ENCODE measurements around the gene TAL2.

Gene TAL2

GRCh38 chr9:105694848-105695581, 32.8 kb downstream of the TAL2 start:
- TF ChIP-seq CEBPB (IDR thresholded peaks at IDR 0.05) (no peak), TCF12 (IDR thresholded peaks at IDR 0.05; ENCODE audit: low read depth) (no peak), USF1 (IDR thresholded peaks at IDR 0.05) (peak; percentile 45; the same call in 1 of the 2 replicates), TAF1 (IDR thresholded peaks at IDR 0.05; ENCODE audit: low read depth) (peak; percentile 19; the same call in 1 of the 2 replicates), NFIC (IDR thresholded peaks at IDR 0.05) (no peak), YY1 (IDR thresholded peaks at IDR 0.05; ENCODE audit: low read depth) (no peak), RAD21 (IDR thresholded peaks at IDR 0.05; ENCODE audit: low read depth) (no peak), EP300 (IDR thresholded peaks at IDR 0.05; ENCODE audit: borderline replicate concordance) (no peak), ZBTB7A (IDR thresholded peaks at IDR 0.05; ENCODE audit: low read depth) (no peak), TEAD4 (IDR thresholded peaks at IDR 0.05) (no peak), FOXM1 (IDR thresholded peaks at IDR 0.05; ENCODE audit: borderline replicate concordance, low read depth) (no peak), CREB1 (IDR thresholded peaks at IDR 0.05; ENCODE audit: low read depth) (no peak), MAX (IDR thresholded peaks at IDR 0.05) (peak; percentile 71), EGR1 (IDR thresholded peaks at IDR 0.05) (no peak)
- TF ChIP-seq, protein P1, sequence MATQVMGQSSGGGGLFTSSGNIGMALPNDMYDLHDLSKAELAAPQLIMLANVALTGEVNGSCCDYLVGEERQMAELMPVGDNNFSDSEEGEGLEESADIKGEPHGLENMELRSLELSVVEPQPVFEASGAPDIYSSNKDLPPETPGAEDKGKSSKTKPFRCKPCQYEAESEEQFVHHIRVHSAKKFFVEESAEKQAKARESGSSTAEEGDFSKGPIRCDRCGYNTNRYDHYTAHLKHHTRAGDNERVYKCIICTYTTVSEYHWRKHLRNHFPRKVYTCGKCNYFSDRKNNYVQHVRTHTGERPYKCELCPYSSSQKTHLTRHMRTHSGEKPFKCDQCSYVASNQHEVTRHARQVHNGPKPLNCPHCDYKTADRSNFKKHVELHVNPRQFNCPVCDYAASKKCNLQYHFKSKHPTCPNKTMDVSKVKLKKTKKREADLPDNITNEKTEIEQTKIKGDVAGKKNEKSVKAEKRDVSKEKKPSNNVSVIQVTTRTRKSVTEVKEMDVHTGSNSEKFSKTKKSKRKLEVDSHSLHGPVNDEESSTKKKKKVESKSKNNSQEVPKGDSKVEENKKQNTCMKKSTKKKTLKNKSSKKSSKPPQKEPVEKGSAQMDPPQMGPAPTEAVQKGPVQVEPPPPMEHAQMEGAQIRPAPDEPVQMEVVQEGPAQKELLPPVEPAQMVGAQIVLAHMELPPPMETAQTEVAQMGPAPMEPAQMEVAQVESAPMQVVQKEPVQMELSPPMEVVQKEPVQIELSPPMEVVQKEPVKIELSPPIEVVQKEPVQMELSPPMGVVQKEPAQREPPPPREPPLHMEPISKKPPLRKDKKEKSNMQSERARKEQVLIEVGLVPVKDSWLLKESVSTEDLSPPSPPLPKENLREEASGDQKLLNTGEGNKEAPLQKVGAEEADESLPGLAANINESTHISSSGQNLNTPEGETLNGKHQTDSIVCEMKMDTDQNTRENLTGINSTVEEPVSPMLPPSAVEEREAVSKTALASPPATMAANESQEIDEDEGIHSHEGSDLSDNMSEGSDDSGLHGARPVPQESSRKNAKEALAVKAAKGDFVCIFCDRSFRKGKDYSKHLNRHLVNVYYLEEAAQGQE (IDR thresholded peaks at IDR 0.05; ENCODE audit: low read depth), result no peak

DNA sequence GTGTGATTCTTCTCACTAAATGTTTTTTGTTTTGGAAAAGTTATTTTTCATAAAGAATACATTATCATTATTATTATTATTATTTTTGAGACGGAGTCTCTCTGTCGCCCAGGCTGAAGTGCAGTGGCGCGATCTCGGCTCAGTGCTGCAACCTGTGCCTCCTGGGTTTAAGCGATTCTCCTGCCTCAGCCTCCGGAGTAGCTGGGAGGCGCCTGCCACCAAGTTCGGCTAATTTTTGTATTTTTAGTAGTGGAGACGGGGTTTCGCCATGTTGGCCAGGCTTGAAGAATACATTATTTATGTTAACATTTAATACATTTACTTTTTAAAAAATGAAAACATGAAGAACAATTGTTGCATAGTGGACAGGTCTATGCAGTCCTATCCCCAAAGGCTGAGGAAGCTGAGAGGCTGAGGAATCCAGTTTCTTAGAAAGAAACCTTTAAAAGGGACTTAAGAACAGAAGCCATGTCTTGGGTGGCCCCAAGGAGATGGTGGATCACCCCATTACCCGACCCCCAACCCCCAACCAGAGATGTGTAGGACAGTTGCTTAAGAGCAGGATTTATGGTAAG, 34.0 kb downstream of the TAL2 start:
- TF ChIP-seq YY1 (IDR thresholded peaks at IDR 0.05; ENCODE audit: low read depth) (no peak), CREB1 (IDR thresholded peaks at IDR 0.05; ENCODE audit: low read depth) (no peak), TCF12 (IDR thresholded peaks at IDR 0.05; ENCODE audit: low read depth) (no peak), CEBPB (IDR thresholded peaks at IDR 0.05) (no peak), USF1 (IDR thresholded peaks at IDR 0.05) (no peak), EP300 (IDR thresholded peaks at IDR 0.05; ENCODE audit: borderline replicate concordance) (no peak), TEAD4 (IDR thresholded peaks at IDR 0.05) (no peak), EGR1 (IDR thresholded peaks at IDR 0.05) (no peak), MAX (IDR thresholded peaks at IDR 0.05) (no peak), FOXM1 (IDR thresholded peaks at IDR 0.05; ENCODE audit: borderline replicate concordance, low read depth) (no peak), RAD21 (IDR thresholded peaks at IDR 0.05; ENCODE audit: low read depth) (no peak), ZBTB7A (IDR thresholded peaks at IDR 0.05; ENCODE audit: low read depth) (no peak), NFIC (IDR thresholded peaks at IDR 0.05) (no peak), TAF1 (IDR thresholded peaks at IDR 0.05; ENCODE audit: low read depth) (no peak)
- TF ChIP-seq, protein P1 (IDR thresholded peaks at IDR 0.05; ENCODE audit: low read depth), result no peak

GRCh38 chr9:105697871-105698270, 35.6 kb downstream of the TAL2 start:
- TF ChIP-seq EP300 (IDR thresholded peaks at IDR 0.05; ENCODE audit: borderline replicate concordance), result no peak
- no peak for TF ChIP-seq TCF12 (IDR thresholded peaks at IDR 0.05; ENCODE audit: low read depth)
- TF ChIP-seq, protein P1 (IDR thresholded peaks at IDR 0.05; ENCODE audit: low read depth), result no peak
- TF ChIP-seq TAF1 (IDR thresholded peaks at IDR 0.05; ENCODE audit: low read depth), result no peak
- TF ChIP-seq TEAD4 (IDR thresholded peaks at IDR 0.05), result no peak
- no peak for TF ChIP-seq EGR1 (IDR thresholded peaks at IDR 0.05)
- TF ChIP-seq YY1 (IDR thresholded peaks at IDR 0.05; ENCODE audit: low read depth), result no peak
- no peak for TF ChIP-seq RAD21 (IDR thresholded peaks at IDR 0.05; ENCODE audit: low read depth)

Data from Ishikawa (cell line).